ENCODE measurements around the gene FARSB. TPM values are rescaled to one million over a fixed set of nuclear protein-coding genes. Genes with fewer than 3 reads are reported as not detected.
"Not testable (repeated sequence)": the region's sequence is repeated elsewhere in the genome, so short reads cannot be mapped to it uniquely, and the experiment has no call there.

FARSB gene
- total RNA-seq, 1 experiment from 2014 or later: 67.6 TPM

DNA sequence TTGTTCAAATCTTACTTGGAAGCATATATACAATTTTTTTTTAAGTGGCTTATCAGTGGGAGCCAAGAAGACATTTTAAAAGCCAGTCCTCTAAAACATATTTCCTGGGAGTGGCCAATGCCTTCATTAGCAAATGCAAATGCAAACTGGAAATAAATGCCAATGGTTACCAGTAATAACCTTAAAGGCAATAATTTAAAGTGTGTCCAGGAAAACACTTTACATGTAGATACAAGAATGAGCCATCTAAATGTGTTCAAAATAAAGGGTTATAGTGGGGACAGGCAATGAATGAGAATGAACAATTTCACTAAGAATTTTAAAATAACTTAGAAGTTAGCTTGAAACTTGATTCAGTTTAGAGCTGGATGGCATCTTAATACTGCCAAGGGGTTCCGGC is 64.2 kb downstream of the FARSB start:
- no peak overlapping the region for H3K4me3 Mint-ChIP-seq (ENCODE audit: low read depth, unreplicated experiment)
- BruUV-seq (replicated peaks): no TSS peak
- H3K27ac Mint-ChIP-seq (ENCODE audit: unreplicated experiment): no peak overlapping the region
- no peak for DNase-seq
- intact Hi-C loops (cut with micrococcal nuclease; ENCODE audit: unreplicated experiment): no loop called here
- peaks cover 37% of the 10 kb centered on the region for H3K36me3 Mint-ChIP-seq (ENCODE audit: insufficient read depth, unreplicated experiment)
- H3K9me3 Mint-ChIP-seq (ENCODE audit: low read depth, unreplicated experiment): peaks cover 2% of the 10 kb centered on the region
- peaks cover 12% of the 10 kb centered on the region for H3K4me1 Mint-ChIP-seq (ENCODE audit: low read depth, unreplicated experiment)
- TF ChIP-seq, protein P1, sequence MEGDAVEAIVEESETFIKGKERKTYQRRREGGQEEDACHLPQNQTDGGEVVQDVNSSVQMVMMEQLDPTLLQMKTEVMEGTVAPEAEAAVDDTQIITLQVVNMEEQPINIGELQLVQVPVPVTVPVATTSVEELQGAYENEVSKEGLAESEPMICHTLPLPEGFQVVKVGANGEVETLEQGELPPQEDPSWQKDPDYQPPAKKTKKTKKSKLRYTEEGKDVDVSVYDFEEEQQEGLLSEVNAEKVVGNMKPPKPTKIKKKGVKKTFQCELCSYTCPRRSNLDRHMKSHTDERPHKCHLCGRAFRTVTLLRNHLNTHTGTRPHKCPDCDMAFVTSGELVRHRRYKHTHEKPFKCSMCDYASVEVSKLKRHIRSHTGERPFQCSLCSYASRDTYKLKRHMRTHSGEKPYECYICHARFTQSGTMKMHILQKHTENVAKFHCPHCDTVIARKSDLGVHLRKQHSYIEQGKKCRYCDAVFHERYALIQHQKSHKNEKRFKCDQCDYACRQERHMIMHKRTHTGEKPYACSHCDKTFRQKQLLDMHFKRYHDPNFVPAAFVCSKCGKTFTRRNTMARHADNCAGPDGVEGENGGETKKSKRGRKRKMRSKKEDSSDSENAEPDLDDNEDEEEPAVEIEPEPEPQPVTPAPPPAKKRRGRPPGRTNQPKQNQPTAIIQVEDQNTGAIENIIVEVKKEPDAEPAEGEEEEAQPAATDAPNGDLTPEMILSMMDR (IDR thresholded peaks at IDR 0.05; ENCODE audit: unreplicated experiment): no peak
- CTCF ChIA-PET: no interaction called here
- no peaks in the 10 kb centered on the region for H3K27me3 Mint-ChIP-seq (ENCODE audit: unreplicated experiment)

DNA sequence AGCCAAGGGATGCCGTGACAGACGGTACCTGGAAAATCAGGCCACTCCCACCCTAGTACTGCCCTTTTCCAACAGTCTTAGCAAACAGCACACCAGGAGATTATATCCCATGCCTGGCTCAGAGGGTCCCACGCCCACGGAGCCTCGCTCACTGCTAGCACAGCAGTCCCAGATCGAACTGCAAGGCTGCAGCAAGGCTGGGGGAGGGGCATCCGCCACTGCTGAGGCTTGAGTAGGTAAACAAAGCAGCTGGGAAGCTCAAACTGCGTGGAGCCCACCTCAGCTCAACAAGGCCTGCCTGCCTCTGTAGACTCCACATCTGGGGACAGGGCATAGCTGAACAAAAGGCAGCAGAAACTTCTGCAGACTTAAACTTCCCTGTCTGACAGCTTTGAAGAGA is 71.3 kb downstream of the FARSB start:
- DNase-seq; H3K27me3 Mint-ChIP-seq (ENCODE audit: unreplicated experiment); intact Hi-C loops (cut with micrococcal nuclease; ENCODE audit: unreplicated experiment); BruUV-seq (replicated peaks); H3K27ac Mint-ChIP-seq (ENCODE audit: unreplicated experiment); H3K4me3 Mint-ChIP-seq (ENCODE audit: low read depth, unreplicated experiment); H3K4me1 Mint-ChIP-seq (ENCODE audit: low read depth, unreplicated experiment); CTCF ChIA-PET; H3K9me3 Mint-ChIP-seq (ENCODE audit: low read depth, unreplicated experiment): not testable (repeated sequence)
- H3K36me3 Mint-ChIP-seq (ENCODE audit: insufficient read depth, unreplicated experiment): peaks cover 25% of the 10 kb centered on the region

DNA sequence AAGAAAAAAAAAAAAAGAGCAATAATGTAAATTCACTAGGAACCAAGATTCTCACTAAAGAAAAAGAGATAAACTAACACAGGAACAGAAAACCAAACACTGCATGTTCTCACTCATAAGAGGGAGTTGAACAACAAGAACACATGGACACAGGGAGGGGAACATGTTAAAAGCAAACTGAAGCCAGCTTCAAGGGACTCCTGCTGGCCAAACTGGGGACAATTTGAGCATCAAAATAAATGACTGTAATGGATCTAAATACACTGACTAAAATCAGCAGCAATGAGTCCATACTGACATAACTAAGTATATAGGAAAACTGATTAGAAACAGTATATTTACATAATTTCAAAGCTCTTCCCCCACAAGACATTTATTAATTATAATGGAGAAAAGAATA is 73.0 kb downstream of the FARSB start:
- Mint-ChIP-seq H3K36me3 (ENCODE audit: insufficient read depth, unreplicated experiment) (peaks cover 34% of the 10 kb centered on the region), H3K9me3 (ENCODE audit: low read depth, unreplicated experiment) (peaks cover 3% of the 10 kb centered on the region), H3K4me3 (ENCODE audit: low read depth, unreplicated experiment) (no peak overlapping the region), H3K27ac (ENCODE audit: unreplicated experiment) (no peak overlapping the region), H3K4me1 (ENCODE audit: low read depth, unreplicated experiment) (no peaks in the 10 kb centered on the region), H3K27me3 (ENCODE audit: unreplicated experiment) (no peaks in the 10 kb centered on the region)
- no TSS peak for BruUV-seq (replicated peaks)
- CTCF ChIA-PET: interaction anchor here (1.0 to 1.6 kb wide), 2 partner anchors 12 to 265 kb away, joined by 3 to 4 read pairs; no protein-coding TSS in a partner anchor
- intact Hi-C loops (cut with micrococcal nuclease; ENCODE audit: unreplicated experiment): no loop called here
- no peak for DNase-seq
- TF ChIP-seq, protein P1 (IDR thresholded peaks at IDR 0.05; ENCODE audit: unreplicated experiment): no peak

DNA sequence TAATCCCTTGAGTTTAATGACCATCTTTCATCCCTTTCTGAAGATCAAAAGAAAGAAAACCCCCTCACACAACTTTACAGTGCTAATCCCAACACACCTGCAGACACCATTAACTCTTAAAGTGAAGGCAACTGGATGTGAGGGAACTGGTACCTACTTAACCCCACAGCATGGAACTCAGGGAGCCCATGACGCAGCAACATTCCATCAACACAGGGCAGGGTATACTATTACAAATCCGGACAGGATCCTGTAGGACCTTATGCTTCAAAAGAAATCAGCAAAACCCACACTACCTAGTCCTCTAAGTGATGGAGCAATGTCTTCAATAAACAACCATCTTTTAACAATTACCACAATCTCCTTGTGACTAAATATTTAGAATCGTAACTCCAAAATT is 78.6 kb downstream of the FARSB start:
- intact Hi-C loops (cut with micrococcal nuclease; ENCODE audit: unreplicated experiment): no loop called here
- H3K4me1 Mint-ChIP-seq (ENCODE audit: low read depth, unreplicated experiment): peaks cover 11% of the 10 kb centered on the region
- TF ChIP-seq, protein P1 (IDR thresholded peaks at IDR 0.05; ENCODE audit: unreplicated experiment): no peak
- H3K27me3 Mint-ChIP-seq (ENCODE audit: unreplicated experiment): no peaks in the 10 kb centered on the region
- BruUV-seq (replicated peaks): no TSS peak
- peaks cover 23% of the 10 kb centered on the region for H3K36me3 Mint-ChIP-seq (ENCODE audit: insufficient read depth, unreplicated experiment)
- H3K9me3 Mint-ChIP-seq (ENCODE audit: low read depth, unreplicated experiment): no peaks in the 10 kb centered on the region
- no peak for DNase-seq
- no peak overlapping the region for H3K4me3 Mint-ChIP-seq (ENCODE audit: low read depth, unreplicated experiment)
- H3K27ac Mint-ChIP-seq (ENCODE audit: unreplicated experiment): no peak overlapping the region
- CTCF ChIA-PET: no interaction called here

DNA sequence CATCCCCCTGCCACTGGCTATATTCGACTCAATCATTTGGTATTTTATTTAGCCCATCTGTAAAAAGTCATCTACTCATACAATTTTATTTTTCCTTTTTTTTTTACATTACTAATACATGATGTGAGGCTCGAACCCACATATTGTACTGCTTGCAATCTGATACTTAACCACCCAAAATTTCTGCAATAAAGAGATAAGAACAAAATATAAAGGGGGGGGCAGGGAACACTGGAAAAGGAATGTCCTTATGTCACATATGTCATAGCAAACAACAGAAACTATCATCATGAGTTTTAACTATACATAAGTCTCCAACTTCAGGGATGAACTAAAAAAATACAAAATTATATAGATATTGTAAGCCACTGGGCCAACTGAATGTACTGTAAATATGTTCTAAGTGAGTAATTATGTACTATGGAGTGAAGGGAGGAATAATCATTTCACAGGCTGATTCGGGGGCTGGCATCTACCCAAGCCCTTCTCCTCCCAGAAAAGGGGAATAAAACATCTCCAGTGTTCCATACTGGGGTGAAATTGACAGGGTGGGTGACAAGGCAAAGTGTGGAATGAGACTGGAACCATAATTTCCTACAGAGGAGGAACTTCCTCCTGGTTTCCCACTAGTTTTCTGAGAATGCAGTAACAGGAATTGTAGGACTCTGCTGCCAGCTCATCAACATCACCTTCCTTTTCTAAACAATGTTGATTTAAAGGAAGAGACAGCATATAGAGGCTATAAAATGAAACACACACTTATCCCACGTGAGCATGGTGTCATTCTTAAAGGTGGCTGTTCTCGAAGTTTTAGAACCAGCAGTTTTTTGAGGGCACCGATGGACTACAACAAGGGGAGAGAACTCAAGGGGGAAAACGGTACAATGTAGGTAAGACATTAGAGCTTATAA is 79.5 kb downstream of the FARSB start:
- Mint-ChIP-seq H3K4me3 (ENCODE audit: low read depth, unreplicated experiment) (no peak overlapping the region), H3K36me3 (ENCODE audit: insufficient read depth, unreplicated experiment) (peaks cover 32% of the 10 kb centered on the region), H3K27me3 (ENCODE audit: unreplicated experiment) (no peaks in the 10 kb centered on the region), H3K27ac (ENCODE audit: unreplicated experiment) (no peak overlapping the region), H3K4me1 (ENCODE audit: low read depth, unreplicated experiment) (peaks cover 20% of the 10 kb centered on the region), H3K9me3 (ENCODE audit: low read depth, unreplicated experiment) (no peaks in the 10 kb centered on the region)
- no peak for DNase-seq
- CTCF ChIA-PET: no interaction called here
- no TSS peak for BruUV-seq (replicated peaks)
- TF ChIP-seq, protein P1 (IDR thresholded peaks at IDR 0.05; ENCODE audit: unreplicated experiment): no peak
- intact Hi-C loops (cut with micrococcal nuclease; ENCODE audit: unreplicated experiment): no loop called here
